KOPT-K1 (cell line): ENCODE measurements around the gene CHST15.
A peak's percentile ranks its signal among the peaks of the same experiment; 100 is the strongest.

Experiments
- H3K27ac ChIP-seq: fragments of 200-600 bp; sonication (generic); 2 replicates; pipeline ENCODE4 v1.5.1; 2016; ENCODE audit warnings: antibody characterized with exemption, mild to moderate bottlenecking, low read depth, low read length; ENCODE audit not compliant: poor library complexity, severe bottlenecking
- H3K36me3 ChIP-seq: fragments of 200-600 bp; sonication (generic); 2 replicates; pipeline ENCODE4 v1.5.1; 2017; ENCODE audit warnings: antibody characterized with exemption, mild to moderate bottlenecking, low read length, moderate library complexity; ENCODE audit not compliant: insufficient read depth
- H3K9me3 ChIP-seq: fragments of 200-600 bp; sonication (generic); 2 replicates; pipeline ENCODE4 v1.5.1; 2017; ENCODE audit warnings: antibody characterized with exemption, low read length, mild to moderate bottlenecking; ENCODE audit not compliant: insufficient read depth, poor library complexity, severe bottlenecking

The CHST15 gene

DNA sequence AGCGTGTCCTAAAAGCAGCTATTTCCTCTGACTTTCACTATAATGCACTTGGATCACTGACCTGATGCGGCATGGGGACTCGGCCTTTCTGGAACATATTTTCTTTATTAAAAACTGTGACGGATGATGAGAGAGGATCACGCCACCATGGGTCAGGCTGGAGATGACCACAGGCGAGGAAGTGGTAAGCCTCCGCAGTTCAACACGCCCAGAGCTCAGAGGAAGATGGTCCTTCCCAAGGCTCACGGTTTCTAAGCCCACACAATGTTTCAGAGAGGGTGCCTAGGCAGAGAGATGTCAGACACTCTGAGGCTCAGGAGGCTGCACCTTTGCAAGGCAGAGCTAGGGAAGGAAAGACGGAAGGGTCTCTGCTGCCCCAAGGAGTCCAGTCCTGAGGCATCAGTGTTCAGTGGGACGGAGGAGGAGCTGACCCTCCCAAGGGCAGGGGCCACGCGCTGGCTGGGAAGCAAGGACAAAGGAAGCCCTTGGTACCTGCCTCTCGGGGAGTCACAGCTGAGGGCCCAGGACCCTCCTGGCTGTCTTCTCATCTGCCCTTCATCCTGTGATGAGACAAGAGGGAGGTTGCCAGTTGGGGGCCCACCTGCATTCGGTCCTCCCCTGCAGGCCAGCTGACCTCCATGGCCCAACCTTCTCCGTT lies 9.5 kb downstream of the CHST15 start:
- no peaks in the 10 kb centered on the region for H3K36me3 ChIP-seq

DNA sequence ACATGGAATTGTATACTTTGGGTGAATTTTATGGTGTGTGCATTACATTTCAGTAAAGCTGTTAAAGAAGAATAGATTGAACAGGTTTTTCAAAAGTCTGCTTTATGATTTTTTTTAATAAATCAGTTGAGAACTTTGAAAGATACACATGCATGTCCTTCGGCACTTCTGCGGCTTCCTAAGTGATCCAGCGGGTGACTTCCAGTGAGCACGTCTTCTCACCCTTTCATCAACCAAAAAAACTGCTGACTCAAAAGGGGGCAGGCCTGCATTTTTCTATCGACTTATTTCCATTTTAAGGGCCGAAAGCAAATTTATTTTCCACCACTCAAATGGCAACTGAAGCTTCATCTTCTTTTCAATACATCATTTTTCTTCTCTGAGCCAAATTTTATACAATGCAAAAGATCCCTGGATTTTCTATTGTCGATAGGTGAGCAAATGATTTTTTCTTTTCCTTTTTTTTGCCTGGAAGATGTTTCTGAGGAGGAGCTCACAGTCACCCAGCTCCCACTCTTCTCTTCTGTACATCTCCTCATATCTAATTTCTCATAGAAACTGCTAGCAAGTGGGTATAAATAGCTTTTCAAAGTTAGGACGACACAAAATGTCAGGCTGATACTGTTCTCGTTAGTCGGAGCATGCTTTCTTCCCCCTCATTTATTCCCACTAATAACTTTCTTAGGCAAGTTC lies 10.2 kb downstream of the CHST15 start:
- Histone ChIP-seq H3K27ac (no peak overlapping the region), H3K36me3 (no peaks in the 10 kb centered on the region), H3K9me3 (no peaks in the 10 kb centered on the region)

More for the DNA sequence above, 9.5 kb downstream of the CHST15 start:
- no peaks in the 10 kb centered on the region for H3K9me3 ChIP-seq
- H3K27ac ChIP-seq, result no peak overlapping the region

DNA sequence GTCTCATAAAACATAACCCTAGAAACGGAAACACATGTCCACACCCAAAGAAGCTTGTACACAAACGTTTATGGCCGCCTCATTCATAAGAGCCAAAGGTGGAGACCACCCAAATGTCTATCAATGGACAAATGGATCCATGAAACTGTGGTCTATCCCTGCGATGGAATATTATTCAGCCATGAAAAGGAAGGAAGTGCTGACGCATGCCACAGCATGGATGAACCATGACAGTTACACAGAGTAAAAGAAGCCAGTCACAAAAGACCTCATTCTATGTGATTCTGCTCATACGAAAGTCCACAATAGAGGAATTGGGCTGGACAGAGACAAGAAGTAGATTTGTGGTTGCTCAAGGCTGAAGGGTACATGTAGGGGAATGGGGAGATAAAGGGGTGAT lies 10.8 kb downstream of the CHST15 start:
- Histone ChIP-seq H3K9me3 (no peaks in the 10 kb centered on the region), H3K36me3 (no peaks in the 10 kb centered on the region), H3K27ac (no peak overlapping the region)

DNA sequence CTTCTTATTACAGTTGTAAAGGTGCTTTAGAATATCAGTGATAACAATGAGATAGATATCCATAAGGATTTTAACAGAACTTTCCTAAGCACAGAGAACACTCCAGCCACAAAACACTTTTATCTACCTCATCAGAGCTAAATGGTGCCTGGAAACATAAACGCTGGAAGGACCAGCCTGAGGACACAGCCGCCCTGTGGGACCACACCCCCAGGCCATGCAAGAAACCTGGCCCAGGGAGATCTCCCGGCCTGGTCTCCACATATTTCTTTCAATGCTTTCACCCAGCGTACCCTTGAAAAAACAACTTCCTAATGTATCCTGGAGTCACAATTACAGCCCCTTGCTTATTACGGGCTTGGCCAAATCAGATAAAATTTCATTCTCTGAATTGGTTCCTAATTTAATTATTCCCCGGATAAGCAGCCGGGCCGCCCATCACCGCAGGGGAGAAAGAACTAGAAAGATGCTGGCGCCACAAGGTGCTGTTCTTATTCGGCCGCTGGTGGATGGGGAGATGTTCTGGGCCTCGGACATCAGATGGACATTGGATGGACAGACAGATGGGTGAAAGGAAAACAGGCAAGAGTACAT lies 11.8 kb downstream of the CHST15 start:
- Histone ChIP-seq H3K36me3 (no peaks in the 10 kb centered on the region), H3K27ac (no peak overlapping the region), H3K9me3 (no peaks in the 10 kb centered on the region)

DNA sequence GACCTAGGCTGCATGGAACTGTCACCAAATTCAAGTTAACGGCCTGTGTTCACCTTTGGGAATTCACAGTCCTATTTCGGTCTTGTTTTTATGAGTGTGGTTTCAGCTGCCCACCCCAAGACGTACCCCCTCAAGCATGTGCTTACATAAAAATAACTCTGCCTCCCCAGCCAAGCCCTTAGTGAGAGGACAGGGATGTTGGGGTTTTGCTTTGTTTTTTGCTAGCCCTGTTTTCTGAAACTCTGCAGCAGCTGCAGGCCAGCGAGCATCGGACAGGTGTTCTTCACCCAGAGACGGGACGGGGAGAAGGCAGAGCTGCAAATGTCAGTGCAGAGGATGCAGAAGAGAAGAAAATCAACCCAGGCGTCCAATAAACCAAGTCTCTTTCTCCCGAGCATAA lies 13.5 kb downstream of the CHST15 start:
- Histone ChIP-seq H3K9me3 (no peaks in the 10 kb centered on the region), H3K36me3 (no peaks in the 10 kb centered on the region), H3K27ac (no peak overlapping the region)

DNA sequence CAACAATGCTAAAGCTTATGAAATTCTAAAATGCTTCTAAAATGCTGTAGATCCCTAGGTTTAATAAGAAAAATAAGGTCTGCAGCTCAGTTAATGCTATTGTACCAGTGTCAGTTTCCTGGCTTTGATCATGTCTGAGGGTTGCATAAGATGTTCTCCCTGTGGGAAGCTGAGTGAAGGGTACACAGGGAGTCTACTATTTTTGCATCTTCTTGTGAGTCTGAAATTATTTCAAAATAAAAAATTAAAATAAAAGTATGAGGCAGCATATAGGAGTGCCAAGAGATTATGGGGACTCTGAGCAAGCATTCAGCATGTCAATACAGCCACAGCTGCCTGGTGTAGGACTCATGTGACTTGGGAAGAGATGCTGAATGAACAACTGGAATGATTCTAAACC lies 14.7 kb downstream of the CHST15 start:
- Histone ChIP-seq H3K9me3 (no peaks in the 10 kb centered on the region), H3K27ac (no peak overlapping the region), H3K36me3 (no peaks in the 10 kb centered on the region)

DNA sequence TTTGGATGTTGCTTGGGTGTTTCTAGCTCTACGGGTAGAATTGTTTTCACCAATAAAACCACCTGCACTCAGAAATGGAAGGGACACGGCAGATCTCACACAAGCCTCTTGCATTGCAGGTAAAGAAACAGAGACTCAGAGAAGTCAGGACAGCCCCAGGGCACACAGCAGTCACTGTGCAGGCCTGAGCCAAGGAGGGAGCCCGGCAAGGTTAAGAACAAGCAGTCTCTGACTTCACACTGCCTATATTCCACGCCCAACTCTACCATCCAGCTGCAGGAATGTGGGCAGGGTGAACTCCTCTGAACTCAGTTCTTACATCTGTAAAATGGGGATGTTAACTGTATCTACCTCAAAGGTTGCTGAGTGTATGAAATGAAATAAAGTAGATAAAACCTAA lies 15.4 kb downstream of the CHST15 start:
- Histone ChIP-seq H3K36me3 (no peaks in the 10 kb centered on the region), H3K9me3 (no peaks in the 10 kb centered on the region), H3K27ac (no peak overlapping the region)

DNA sequence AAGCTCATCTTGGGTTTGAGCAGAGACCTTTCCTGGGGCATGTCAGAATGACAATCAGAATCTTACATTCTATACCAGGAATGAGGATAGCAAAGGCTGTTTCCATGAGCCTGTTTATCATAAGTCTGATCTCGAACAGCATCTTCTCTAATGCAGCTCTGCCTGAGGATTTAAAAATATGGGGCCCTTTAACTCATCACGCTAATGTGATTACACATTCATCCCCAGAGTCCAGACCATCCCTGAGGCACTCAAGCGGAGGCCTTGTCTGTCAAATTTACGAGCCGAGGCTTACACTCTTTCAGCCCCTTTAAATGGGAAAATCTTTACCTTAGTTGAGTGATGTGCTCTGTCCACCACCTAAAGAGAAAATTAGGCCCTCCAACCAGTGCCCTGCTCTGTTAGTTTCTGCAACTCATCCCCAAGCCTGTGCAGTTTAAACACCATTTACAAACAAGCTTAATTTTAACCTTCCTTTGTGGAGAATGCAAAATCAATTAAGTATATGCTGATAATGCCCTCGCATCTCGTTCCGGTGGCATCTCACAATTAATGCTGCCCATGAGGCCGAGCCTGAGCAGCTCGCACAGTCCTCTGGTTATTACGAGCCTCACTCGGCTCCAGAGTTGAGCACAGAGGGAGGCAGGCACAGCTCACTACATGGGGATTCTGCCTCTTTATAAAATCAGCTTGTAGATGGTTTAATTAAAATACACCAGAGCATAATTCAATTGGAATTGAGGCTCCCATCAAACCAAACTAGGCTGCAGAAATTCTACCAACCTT lies 16.0 kb downstream of the CHST15 start:
- Histone ChIP-seq H3K36me3 (no peaks in the 10 kb centered on the region), H3K9me3 (no peaks in the 10 kb centered on the region), H3K27ac (no peak overlapping the region)

DNA sequence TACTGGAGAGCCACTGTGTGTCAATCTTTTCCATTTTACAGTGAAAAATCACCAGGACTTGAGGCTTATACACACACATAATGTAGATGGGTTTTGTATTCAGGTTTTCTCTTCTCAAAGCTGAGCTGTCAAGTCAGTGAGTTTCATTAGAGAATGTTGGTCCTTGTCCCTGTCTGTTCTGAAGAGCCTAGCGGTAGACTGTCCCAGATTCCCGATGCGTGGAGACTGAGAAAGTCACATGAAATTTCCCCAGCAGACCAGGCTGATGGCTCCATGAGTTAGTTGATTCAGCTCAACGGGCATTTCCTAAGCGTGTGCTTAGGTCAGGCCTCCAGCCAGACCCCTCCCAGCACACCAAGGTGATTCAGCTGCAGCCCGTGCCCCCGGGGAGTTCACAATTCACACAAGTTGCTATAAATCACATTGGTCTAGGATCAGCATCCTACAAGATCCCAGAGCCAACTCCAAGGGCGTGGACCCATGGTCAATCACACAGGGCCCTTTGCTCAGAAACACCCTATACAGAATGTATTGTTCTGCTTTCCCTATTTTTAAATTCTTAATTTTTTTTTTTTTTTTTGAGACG lies 17.2 kb downstream of the CHST15 start:
- H3K36me3 ChIP-seq, result no peaks in the 10 kb centered on the region
- no peaks in the 10 kb centered on the region for H3K9me3 ChIP-seq
- no peak overlapping the region for H3K27ac ChIP-seq

DNA sequence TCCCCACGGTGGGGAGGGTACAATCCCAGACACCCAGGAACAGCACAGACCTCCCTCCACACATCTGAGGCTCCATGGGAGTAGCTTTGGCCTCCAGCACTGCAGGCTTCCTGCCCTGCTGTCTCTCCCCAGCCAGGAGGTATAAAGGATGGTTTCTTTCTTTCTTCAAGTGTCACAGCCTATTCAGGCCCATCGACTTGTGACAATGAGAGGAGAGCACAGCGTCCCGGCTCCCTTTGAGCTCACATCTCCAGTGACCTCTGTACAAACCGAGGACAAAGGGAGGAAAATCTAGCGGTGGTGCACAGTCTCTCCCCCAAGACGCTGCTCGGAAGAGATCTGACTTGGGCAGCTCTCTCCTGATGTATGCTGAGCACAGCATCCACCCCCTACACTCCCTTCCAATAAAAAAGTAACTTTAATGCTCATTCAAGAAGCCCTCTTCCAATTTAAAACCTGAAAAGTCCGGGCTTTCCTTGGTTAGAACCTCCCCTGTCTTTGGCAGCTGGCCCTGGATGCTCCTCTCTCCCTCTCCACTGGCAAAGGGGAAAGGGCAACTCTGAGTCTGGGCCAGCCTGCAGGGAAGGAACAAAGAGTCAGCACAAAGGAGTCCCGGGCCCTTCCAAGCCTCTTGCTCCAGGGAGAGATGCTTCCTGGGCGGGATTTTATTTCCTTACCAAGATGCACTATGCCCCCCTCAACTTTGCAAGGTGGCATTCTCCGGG lies 18.0 kb downstream of the CHST15 start:
- H3K27ac ChIP-seq, result peak overlapping the region; percentile 17

DNA sequence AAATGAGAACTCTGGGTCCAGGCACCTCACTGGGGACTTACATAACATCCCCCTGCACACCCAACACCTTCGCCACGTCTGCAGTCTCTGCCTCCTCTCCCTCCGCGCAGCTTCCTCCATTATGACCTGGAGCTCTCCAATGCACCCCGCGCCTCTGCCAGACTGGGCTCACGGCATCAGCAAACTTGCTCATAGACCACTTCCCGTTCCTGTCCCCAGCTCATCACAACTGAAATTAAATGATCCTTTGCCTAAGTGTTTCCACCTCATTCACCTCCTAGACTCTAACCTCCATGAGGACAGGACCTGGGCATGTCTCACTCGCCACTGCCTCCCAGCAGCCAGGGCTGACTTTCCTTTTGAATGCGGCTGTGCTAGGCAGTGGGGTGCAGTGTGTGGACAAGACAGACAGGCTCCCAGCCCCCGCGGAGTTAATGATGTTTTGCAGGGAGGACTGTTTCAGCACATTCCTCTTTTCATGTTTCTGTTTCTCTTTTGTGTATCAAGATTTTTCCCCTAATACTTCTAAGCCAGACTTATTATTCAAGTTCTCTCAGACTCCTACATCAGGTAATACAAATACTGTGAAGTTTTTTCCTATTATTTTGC lies 18.8 kb downstream of the CHST15 start:
- H3K27ac ChIP-seq, result peak overlapping the region; percentile 17

More for the DNA sequence above, 18.0 kb downstream of the CHST15 start:
- H3K36me3 ChIP-seq, result no peaks in the 10 kb centered on the region
- no peaks in the 10 kb centered on the region for H3K9me3 ChIP-seq

DNA sequence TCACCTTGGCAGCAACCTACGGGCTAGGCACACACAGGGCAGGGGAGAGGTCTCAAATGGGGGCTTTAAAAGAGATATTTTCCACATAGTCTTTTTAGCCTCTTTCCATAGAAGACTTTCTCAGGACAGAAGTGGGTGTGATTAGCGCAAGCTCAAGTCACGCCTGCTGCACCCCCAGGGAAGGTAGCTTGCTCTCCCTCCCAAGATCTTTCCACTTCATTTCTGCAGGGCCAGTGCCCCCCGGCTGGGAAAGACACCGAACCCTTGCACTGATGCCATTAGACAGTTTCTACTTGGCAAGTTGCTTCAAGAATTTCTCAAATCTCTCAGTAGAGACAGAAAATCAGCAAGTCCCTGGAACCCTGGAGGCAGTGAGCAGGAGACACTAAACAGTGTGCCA lies 19.4 kb downstream of the CHST15 start:
- Histone ChIP-seq H3K27ac (peak overlapping the region; percentile 17), H3K9me3 (no peaks in the 10 kb centered on the region), H3K36me3 (no peaks in the 10 kb centered on the region)

More for the DNA sequence above, 18.8 kb downstream of the CHST15 start:
- Histone ChIP-seq H3K9me3 (no peaks in the 10 kb centered on the region), H3K36me3 (no peaks in the 10 kb centered on the region)

DNA sequence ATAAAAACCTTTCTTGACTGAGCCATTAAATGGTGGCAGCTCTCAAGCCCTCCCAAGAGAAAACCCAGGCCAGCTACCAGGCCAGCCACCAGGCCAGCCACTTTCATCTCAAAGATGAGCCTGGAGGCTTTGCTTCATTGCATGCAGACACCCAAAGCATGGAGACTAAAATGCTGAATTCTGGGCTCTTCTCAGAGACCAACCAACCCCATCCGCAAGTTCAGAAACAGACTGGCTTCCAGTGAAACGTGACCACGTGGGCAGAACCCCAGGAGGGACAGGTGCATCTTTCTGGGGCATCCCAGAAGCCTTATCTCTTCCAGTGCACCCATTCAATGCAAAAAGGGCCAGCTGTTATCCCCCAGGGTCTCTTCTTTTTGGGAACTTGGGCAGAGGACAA lies 20.9 kb downstream of the CHST15 start:
- Histone ChIP-seq H3K36me3 (no peaks in the 10 kb centered on the region), H3K9me3 (no peaks in the 10 kb centered on the region), H3K27ac (peak overlapping the region; percentile 38)

DNA sequence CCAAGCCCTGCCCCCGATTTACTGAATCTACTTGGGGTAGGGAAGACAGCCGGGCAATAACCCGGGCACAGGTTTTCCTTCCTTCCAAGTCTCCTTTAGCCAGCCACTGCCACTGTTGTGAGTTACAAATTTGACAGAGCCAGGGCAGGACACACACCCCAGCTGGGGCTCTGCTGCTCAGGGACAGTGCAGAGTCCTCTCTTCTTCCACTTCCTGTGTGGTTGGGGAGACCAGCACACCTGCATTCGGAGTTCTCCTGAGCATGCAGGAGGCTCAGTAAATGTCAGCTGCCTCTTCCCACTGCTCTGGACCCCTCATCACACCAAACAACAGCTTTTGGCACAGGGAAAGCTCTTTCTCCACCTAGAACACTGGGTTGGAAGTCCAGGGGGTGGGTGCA lies 21.3 kb downstream of the CHST15 start:
- no peaks in the 10 kb centered on the region for H3K9me3 ChIP-seq
- H3K27ac ChIP-seq, result peak overlapping the region; percentile 38
- no peaks in the 10 kb centered on the region for H3K36me3 ChIP-seq
